HG03469 (cell line): ENCODE results near the gene TGFBI.

Experiments used
- ATAC-seq: cut with Tn5 transposase; IDR thresholded peaks from one replicate; pipeline ENCODE4 v1.9.1; 2021; ENCODE audit warnings: mild to moderate bottlenecking, moderate library complexity, moderate number of reproducible peaks; ENCODE audit not compliant: unreplicated experiment

Gene TGFBI

GRCh38 chr5:136023958-136024541 is 4.7 kb upstream of the TGFBI start:
- no peak for ATAC-seq

- ATAC-seq: no peak
These were observed 2.9 kb upstream of the TGFBI start for GRCh38 chr5:136025900-136026299.

- ATAC-seq: no peak
These were observed 2.2 kb upstream of the TGFBI start for GRCh38 chr5:136026636-136027035.

GRCh38 chr5:136027311-136027710 is 1.5 kb upstream of the TGFBI start:
- ATAC-seq: no peak

GRCh38 chr5:136028090-136028489 is 698 bp upstream of the TGFBI start:
- ATAC-seq: no peak

- ATAC-seq: no peak
These were observed 1.5 kb downstream of the TGFBI start for GRCh38 chr5:136030252-136030651.

GRCh38 chr5:136030956-136031611 is 2.3 kb downstream of the TGFBI start:
- ATAC-seq: peak; percentile 68

GRCh38 chr5:136031711-136032110 is 2.9 kb downstream of the TGFBI start:
- ATAC-seq: no peak

GRCh38 chr5:136032564-136032963 is 3.8 kb downstream of the TGFBI start:
- ATAC-seq: no peak

GRCh38 chr5:136033234-136033633 is 4.4 kb downstream of the TGFBI start:
- ATAC-seq: no peak

- ATAC-seq: no peak
These were observed 5.1 kb downstream of the TGFBI start for GRCh38 chr5:136033848-136034247.

- no peak for ATAC-seq
These were observed 5.7 kb downstream of the TGFBI start for GRCh38 chr5:136034492-136034891.

GRCh38 chr5:136034984-136035383 is 6.2 kb downstream of the TGFBI start:
- no peak for ATAC-seq

GRCh38 chr5:136035837-136036236 is 7.0 kb downstream of the TGFBI start:
- ATAC-seq: no peak

- no peak for ATAC-seq
These were observed 7.6 kb downstream of the TGFBI start for GRCh38 chr5:136036293-136036911.

GRCh38 chr5:136037001-136037705 is 8.4 kb downstream of the TGFBI start:
- ATAC-seq: peak; percentile 45

GRCh38 chr5:136038635-136039034 is 9.8 kb downstream of the TGFBI start:
- ATAC-seq: no peak

GRCh38 chr5:136039202-136039601 is 10.4 kb downstream of the TGFBI start:
- ATAC-seq: no peak

GRCh38 chr5:136040746-136041415 is 12.1 kb downstream of the TGFBI start:
- no peak for ATAC-seq

- ATAC-seq: no peak
These were observed 13.4 kb downstream of the TGFBI start for GRCh38 chr5:136042156-136042555.

- no peak for ATAC-seq
These were observed 13.9 kb downstream of the TGFBI start for GRCh38 chr5:136042665-136043121.
